Measurements from ENCODE around the gene SMARCD3.

The SMARCD3 gene

DNA sequence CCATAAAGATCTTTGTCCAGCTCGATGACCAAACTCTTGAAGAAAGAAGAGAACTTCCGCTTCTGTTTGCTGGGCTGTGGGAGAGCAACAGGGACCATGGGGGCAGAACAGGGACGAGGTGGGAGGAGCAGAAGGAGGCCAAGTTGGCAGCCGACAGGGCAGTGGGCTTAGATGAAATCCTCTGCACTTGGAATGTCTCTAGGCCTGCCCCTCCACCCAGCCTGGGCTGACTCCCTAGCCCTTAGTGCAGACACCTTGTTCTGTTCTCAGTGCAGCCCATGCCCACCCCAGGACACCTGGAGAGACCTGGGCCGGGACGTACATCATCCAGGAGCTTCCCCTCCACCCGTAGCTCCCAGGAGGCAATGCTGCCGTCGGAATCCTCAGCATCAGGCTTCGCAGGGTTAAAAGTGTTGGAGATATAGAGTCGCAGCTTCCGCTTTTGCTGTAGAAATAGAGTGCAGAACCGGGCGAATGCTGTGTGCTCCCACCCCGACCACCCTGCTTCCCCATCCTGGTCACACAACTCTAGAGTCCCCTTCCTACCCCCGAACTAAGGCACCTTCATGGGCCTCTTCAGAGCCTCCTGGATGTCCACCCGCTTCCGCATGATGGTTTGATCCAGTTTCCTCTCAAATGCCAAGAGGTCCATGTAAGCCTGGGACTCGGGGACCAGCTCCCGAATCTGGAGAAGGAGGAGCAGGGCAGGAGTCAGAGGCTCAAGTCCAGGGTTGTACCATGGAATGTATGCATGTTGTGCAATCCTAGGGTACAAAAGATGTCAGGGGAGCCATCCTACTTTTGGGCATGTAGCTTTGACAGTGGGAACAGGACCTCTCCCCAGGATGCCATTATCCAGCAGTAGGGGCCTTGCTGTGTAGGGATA is 6.1 kb downstream of the SMARCD3 start:
- TF ChIP-seq, protein P1, sequence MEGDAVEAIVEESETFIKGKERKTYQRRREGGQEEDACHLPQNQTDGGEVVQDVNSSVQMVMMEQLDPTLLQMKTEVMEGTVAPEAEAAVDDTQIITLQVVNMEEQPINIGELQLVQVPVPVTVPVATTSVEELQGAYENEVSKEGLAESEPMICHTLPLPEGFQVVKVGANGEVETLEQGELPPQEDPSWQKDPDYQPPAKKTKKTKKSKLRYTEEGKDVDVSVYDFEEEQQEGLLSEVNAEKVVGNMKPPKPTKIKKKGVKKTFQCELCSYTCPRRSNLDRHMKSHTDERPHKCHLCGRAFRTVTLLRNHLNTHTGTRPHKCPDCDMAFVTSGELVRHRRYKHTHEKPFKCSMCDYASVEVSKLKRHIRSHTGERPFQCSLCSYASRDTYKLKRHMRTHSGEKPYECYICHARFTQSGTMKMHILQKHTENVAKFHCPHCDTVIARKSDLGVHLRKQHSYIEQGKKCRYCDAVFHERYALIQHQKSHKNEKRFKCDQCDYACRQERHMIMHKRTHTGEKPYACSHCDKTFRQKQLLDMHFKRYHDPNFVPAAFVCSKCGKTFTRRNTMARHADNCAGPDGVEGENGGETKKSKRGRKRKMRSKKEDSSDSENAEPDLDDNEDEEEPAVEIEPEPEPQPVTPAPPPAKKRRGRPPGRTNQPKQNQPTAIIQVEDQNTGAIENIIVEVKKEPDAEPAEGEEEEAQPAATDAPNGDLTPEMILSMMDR (IDR thresholded peaks at IDR 0.05; ENCODE audit: control insufficient read depth, insufficient read depth, low read depth, low read length, missing control alignments): no peak

DNA sequence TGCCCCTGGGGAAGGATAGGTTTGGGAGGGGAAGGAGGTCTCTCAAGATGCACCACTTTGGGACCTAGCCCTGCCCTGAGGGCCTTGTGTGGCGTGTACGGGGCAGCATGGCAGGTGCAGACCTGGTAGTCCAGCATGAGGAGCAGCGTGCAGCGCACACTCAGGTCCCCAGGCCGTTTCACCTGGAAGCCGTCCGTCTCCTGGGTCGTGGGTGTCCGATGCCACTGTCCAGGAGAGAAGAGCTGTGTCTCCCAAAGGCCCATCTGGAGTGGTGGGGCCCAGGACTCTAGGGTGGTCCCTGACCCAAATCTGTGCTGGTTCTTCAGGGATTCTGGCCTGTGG is 6.8 kb downstream of the SMARCD3 start:
- no peak overlapping the region for H3K4me3 ChIP-seq (ENCODE audit: control insufficient read depth, low read depth, low read length)
- no peak for DNase-seq (ENCODE audit: low read depth)
- TF ChIP-seq, protein P1 (IDR thresholded peaks at IDR 0.05; ENCODE audit: control insufficient read depth, insufficient read depth, low read depth, low read length, missing control alignments): no peak

More for the DNA sequence above, 6.1 kb downstream of the SMARCD3 start:
- H3K4me3 ChIP-seq (ENCODE audit: control insufficient read depth, low read depth, low read length): no peak overlapping the region
- DNase-seq (ENCODE audit: low read depth): no peak

DNA sequence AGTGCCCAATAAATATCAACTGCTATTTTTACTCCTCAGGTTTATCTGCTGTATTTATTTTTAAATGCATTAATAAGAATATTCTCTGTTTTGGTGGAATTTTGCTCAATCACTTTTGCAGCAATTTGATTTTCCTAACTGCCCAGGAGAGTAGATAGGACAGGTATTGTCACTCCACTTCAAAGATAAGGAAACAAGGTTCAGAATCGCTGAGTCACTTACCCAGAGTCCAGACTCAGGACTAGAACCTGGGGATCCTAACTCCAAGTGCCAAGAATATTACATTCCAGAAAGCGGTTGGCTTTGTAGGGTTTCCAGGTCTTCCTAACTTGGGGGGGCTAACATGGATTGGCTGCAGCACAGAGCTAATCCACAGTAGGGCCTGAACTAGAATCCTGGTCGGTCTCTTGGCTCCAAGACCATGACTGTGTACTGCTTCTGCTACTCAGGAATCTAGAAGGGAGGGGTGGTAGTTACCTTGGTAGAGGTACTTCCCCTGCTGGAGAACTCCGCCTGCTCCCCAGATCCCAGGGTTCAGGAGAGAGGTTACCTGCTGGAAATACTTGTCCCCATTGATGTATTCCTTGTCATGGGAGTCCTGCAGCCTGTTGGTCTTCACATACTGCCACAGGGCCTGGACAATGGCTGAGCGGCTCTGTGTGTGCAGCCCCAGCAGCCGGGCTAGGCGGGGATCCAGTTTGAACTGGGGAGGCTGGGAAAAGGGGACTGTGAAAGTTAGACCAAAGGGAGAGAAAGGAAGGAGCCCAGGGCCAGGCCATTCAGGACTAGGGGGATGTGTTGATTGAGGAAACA is 7.3 kb downstream of the SMARCD3 start:
- no peak overlapping the region for H3K4me3 ChIP-seq (ENCODE audit: control insufficient read depth, low read depth, low read length)
- TF ChIP-seq, protein P1 (IDR thresholded peaks at IDR 0.05; ENCODE audit: control insufficient read depth, insufficient read depth, low read depth, low read length, missing control alignments): no peak
- DNase-seq (ENCODE audit: low read depth): no peak

DNA sequence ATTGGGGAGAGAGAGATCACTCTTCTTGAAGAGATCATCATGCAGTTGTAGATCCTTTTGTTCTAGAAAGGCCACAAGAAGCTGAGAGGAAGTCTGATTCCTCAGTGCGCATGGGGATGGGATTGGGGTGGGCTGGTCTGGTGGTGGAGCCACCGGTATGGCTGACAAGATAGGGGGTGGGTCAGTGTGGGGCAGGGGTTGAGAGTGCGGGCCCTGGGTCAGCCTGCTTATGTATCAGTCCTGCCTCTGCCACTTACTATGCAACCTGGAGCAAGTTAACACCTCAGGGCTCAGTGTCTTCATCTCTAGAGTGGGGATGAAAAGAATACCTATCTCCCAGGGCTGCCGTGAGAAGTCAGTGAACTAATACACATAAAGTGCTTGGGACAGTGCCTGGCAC is 8.0 kb downstream of the SMARCD3 start:
- TF ChIP-seq, protein P1 (IDR thresholded peaks at IDR 0.05; ENCODE audit: control insufficient read depth, insufficient read depth, low read depth, low read length, missing control alignments): no peak
- H3K4me3 ChIP-seq (ENCODE audit: control insufficient read depth, low read depth, low read length): no peak overlapping the region
- DNase-seq (ENCODE audit: low read depth): no peak

DNA sequence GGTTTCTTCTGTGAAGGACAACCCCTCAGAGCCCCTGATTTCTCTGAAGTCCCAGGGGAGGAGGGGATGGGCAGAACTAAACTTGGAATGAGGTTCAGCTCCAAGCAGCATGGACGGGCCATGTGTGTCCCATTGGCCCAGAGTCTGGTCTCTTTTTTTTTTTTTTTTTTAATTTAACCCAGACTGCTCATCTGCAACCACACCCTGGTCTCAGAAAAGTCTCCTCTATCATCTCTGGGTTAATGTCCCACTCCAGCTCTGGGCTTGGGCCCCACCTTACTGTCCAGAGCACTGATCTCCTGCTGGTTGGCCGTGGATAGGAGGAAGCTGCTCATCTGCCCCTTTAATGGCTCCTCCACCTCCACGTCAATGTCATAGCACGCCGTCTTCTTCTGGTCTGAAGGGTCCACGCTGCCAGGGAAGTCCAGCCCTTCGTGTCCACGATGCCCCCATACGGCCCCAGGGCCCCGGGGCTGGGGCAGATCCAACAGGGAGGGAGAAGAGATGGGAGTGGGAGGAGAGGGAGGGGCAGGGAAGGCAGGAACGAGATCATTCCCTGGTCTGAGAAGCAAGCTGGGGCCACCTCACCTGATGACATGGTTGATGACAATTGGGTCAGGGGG is 8.5 kb downstream of the SMARCD3 start:
- TF ChIP-seq, protein P1 (IDR thresholded peaks at IDR 0.05; ENCODE audit: control insufficient read depth, insufficient read depth, low read depth, low read length, missing control alignments): no peak
- no peak overlapping the region for H3K4me3 ChIP-seq (ENCODE audit: control insufficient read depth, low read depth, low read length)
- DNase-seq (ENCODE audit: low read depth): no peak

Data from AG09309 (cell line).